ENCODE results near the gene LIME1. TPM values are rescaled to one million over a fixed set of nuclear protein-coding genes. Genes with fewer than 3 reads are reported as not detected.

Gene LIME1
- total RNA-seq, 4 donors from 2014 or later: 8.7 to 25.0 (median 11.5) TPM

DNA sequence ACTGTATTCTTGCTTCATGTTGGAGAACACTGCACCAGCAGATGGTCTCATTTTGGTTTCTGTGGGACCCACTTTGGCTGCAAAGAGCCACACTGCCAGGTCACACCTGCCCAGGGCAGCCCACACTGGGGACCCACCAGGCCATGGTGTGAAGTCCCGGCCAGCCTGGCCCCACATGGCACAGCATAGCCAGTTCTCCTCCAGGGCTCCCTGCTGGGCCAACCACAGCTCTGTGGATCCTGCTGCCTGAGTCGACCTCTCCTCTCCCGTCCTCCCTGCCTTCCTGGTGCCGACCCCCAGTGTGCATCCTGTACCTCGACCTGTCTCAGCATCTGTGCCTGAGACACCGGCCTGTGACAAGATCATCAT is 31.7 kb upstream of the LIME1 start:
- H3K27ac ChIP-seq: no peak overlapping the region
- intact Hi-C loops (cut with DNase I): no loop called here
- H3K9me3 ChIP-seq: no peaks in the 10 kb centered on the region
- peaks cover 18 to 22% of the 10 kb centered on the region in 2 donors for H3K4me1 ChIP-seq
- H3K4me3 ChIP-seq (replicated peaks in 1 of 3): no peak overlapping the region
- TF ChIP-seq POLR2A (IDR thresholded peaks at IDR 0.05): no peak
- TF ChIP-seq, protein P1, sequence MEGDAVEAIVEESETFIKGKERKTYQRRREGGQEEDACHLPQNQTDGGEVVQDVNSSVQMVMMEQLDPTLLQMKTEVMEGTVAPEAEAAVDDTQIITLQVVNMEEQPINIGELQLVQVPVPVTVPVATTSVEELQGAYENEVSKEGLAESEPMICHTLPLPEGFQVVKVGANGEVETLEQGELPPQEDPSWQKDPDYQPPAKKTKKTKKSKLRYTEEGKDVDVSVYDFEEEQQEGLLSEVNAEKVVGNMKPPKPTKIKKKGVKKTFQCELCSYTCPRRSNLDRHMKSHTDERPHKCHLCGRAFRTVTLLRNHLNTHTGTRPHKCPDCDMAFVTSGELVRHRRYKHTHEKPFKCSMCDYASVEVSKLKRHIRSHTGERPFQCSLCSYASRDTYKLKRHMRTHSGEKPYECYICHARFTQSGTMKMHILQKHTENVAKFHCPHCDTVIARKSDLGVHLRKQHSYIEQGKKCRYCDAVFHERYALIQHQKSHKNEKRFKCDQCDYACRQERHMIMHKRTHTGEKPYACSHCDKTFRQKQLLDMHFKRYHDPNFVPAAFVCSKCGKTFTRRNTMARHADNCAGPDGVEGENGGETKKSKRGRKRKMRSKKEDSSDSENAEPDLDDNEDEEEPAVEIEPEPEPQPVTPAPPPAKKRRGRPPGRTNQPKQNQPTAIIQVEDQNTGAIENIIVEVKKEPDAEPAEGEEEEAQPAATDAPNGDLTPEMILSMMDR (IDR thresholded peaks at IDR 0.05): no peak
- H3K27me3 ChIP-seq: no peaks in the 10 kb centered on the region
- H3K36me3 ChIP-seq: peaks cover 0 to 19% of the 10 kb centered on the region in 2 donors
- DNase-seq: no peak
- WGBS, 2 donors: 72 to 100% methylated on average over 3 to 5 of the region's 6 CpGs

DNA sequence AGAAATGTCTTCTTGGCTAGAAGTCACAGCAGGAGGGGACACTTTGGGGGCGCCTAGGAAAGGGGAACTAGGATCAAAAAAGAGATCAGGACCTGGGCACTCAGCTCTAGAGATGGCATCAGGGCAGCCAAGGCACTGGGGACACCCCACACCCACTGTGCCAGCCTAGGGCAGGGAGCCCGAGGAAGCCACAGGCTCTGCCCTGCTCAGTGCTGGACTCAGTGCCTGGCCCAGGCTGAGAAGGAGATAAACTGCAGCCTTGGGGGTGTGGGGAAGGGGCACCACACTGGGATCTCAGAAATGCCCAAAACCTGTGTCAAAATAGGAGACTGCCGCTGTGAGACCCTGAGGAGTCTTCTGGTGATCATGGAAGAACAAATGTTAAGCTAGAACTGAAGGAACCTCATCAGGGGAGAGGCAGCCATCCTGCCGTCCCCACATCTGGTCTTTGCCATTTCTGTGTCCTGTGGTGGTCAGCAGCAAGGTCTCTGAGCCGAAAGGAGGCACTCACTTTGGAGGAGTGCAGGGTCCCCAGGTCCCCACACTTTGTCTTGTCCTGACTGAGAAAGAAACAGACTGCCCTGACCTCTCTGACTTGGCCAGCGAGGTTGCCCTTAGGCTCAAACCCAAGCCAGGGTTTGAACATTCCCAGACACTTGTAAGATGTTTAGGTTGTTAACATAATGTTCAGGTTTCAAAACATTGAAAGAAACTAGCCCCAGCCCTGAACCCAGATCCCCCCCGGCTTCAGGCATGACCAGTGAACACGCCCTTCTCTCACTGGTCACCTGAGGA is 31.0 kb upstream of the LIME1 start:
- intact Hi-C loops (cut with DNase I): no loop called here
- 92 to 98% methylated on average over 7 to 8 of the region's 8 CpGs for WGBS, 2 donors
- H3K4me1 ChIP-seq: peaks cover 18 to 20% of the 10 kb centered on the region in 2 donors
- TF ChIP-seq, protein P1 (IDR thresholded peaks at IDR 0.05): no peak
- TF ChIP-seq POLR2A (IDR thresholded peaks at IDR 0.05): no peak
- H3K27ac ChIP-seq: no peak overlapping the region
- H3K27me3 ChIP-seq: no peaks in the 10 kb centered on the region
- DNase-seq: no peak
- H3K9me3 ChIP-seq: no peaks in the 10 kb centered on the region
- H3K36me3 ChIP-seq: peaks cover 0 to 19% of the 10 kb centered on the region in 2 donors
- no peak overlapping the region for H3K4me3 ChIP-seq (replicated peaks in 1 of 3)

DNA sequence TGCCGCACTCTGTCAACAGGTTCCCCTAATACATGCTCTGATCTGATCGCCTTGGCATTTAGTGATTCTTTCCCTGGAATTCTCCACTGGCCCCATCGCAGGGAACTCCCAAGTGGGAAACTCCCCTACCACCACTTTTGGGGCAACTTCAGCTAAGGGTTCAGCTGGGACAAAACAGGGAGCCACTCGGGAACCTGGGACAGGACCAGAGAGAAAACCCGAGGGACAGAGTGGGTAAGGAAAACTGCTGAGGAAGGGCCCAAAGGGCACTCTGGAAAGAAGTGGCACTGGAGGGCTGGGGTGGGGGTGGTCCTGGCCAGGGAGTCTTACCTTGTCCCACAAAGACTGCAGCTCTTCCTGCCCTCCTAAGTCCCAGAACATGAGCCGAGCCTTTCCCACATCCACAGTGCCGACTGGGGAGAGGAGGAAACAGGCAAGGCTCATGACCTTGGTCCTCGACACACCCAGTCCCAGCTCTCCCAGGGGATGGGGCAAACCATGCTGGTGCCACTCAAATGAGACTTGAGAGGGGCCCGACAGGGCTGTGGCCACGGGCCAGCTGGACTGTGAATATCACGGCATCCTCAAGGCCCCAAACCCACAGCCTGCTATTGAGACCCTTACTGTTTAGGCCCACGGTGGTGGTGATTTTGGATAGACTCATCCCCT is 30.3 kb upstream of the LIME1 start:
- H3K36me3 ChIP-seq: peaks cover 0 to 19% of the 10 kb centered on the region in 2 donors
- H3K27me3 ChIP-seq: no peaks in the 10 kb centered on the region
- no peaks in the 10 kb centered on the region for H3K9me3 ChIP-seq
- TF ChIP-seq, protein P1 (IDR thresholded peaks at IDR 0.05): no peak
- no peak for TF ChIP-seq POLR2A (IDR thresholded peaks at IDR 0.05)
- peaks cover 18 to 20% of the 10 kb centered on the region in 2 donors for H3K4me1 ChIP-seq
- DNase-seq: no peak
- intact Hi-C loops (cut with DNase I): no loop called here
- WGBS, 2 donors: 79 to 83% methylated on average over 12 of the region's 12 CpGs
- H3K4me3 ChIP-seq (replicated peaks in 1 of 3): peak overlapping the region in 1 of 3 donors; percentile 88
- H3K27ac ChIP-seq: peak overlapping the region in 1 of 3 donors; percentile 28

DNA sequence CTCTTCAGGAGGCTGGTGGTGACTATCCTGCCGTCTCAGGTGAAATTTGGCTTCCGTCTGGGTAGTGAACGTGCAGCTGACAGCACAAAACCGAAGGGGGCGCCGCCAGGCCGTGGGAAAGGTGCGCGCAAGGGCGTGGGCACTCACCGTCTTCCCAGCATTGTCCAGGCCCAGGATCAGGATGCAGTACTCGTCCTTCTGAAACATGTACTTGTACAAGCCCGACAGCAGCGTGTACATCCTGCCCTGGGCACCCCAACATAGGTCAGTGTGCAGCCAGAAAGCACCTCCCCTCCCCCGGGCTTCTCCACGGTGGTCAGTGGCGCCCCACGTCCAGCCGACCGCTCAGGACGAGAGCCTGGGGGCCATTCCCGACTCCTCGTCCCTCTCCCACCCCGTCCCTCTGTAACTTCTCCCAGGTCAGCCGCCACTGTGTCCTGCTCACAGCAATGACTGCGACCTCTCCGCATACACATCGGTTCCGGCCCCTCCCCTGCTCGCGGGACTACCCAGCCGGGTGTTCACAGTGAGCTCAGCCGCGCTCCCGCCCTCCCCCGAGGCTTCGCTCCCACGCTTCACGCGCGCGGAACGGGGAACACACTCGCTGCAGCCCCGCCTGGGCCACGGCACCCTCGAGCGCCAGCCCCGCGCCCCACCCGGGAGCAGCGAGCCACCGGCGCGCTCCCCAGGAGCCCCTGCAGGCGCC is 29.5 kb upstream of the LIME1 start:
- WGBS, 2 donors: 13% methylated on average over 15 to 29 of the region's 56 CpGs
- no peaks in the 10 kb centered on the region for H3K9me3 ChIP-seq
- H3K27ac ChIP-seq: peak overlapping the region; percentile 59 to 80 (median 76)
- DNase-seq: peak; percentile 42
- peaks cover 18 to 20% of the 10 kb centered on the region in 2 donors for H3K4me1 ChIP-seq
- no peaks in the 10 kb centered on the region for H3K27me3 ChIP-seq
- peaks cover 4 to 20% of the 10 kb centered on the region in 2 donors for H3K36me3 ChIP-seq
- intact Hi-C loops (cut with DNase I): no loop called here
- TF ChIP-seq POLR2A (IDR thresholded peaks at IDR 0.05): no peak
- TF ChIP-seq, protein P1 (IDR thresholded peaks at IDR 0.05): peak in 3 of 6 experiments; percentile 17 to 28 (median 20)
- H3K4me3 ChIP-seq (replicated peaks in 1 of 3): peak overlapping the region; percentile 80 to 93 (median 88)
